ENCODE results near the gene ADGRG2.

- TF ChIP-seq CTCF (IDR thresholded peaks at IDR 0.05; ENCODE audit: poor library complexity) (no peak), EZH2phosphoT487 (IDR thresholded peaks at IDR 0.05; ENCODE audit: low read depth, severe bottlenecking, unreplicated experiment) (no peak), EZH2 (IDR thresholded peaks at IDR 0.05; ENCODE audit: borderline replicate concordance) (no peak)
Observed at GRCh38 chrX:19005909-19006308, 116.4 kb downstream of the ADGRG2 start.
